ENCODE results near the gene SPATA17. TPM values are rescaled to one million over a fixed set of nuclear protein-coding genes. Genes with fewer than 3 reads are reported as not detected.

SPATA17 gene
- total RNA-seq, 4 donors from 2014 or later: 0.07 to 0.49 TPM; not detected in 2

- intact Hi-C loops (cut with DNase I; ENCODE audit: low total_unique reads) (no loop called here), in situ Hi-C loops (cut with MboI; ENCODE audit: low sequenced_read_pairs in 4 of 4) (no loop called here)
- Histone ChIP-seq H3K9me3 (no peaks in the 10 kb centered on the region), H3K27me3 (no peaks in the 10 kb centered on the region), H3K4me3 (no peak overlapping the region), H3K27ac (no peak overlapping the region), H3K4me1 (no peaks in the 10 kb centered on the region), H3K36me3 (no peaks in the 10 kb centered on the region)
- no peak for ATAC-seq
- no peak for DNase-seq
- no peak for TF ChIP-seq POLR2A (IDR thresholded peaks at IDR 0.05)
- no peak for TF ChIP-seq CTCF (IDR thresholded peaks at IDR 0.05 in 4 of 5, conservative IDR thresholded peaks at IDR 0.05 in 1 of 5)
Observed at GRCh38 chr1:217846733-217847132, 215.6 kb downstream of the SPATA17 start.

GRCh38 chr1:217847643-217848042, 216.5 kb downstream of the SPATA17 start:
- Histone ChIP-seq H3K36me3 (no peaks in the 10 kb centered on the region), H3K27me3 (no peaks in the 10 kb centered on the region), H3K4me1 (no peaks in the 10 kb centered on the region), H3K9me3 (no peaks in the 10 kb centered on the region), H3K4me3 (no peak overlapping the region), H3K27ac (no peak overlapping the region)
- in situ Hi-C loops (cut with MboI; ENCODE audit: low sequenced_read_pairs in 4 of 4): no loop called here
- no peak for DNase-seq
- no peak for ATAC-seq
- TF ChIP-seq POLR2A (IDR thresholded peaks at IDR 0.05) (no peak), CTCF (IDR thresholded peaks at IDR 0.05 in 4 of 5, conservative IDR thresholded peaks at IDR 0.05 in 1 of 5) (no peak)
- intact Hi-C loops (cut with DNase I; ENCODE audit: low total_unique reads): no loop called here

GRCh38 chr1:217856342-217857034, 225.3 kb downstream of the SPATA17 start:
- no peak for TF ChIP-seq CTCF (IDR thresholded peaks at IDR 0.05 in 4 of 5, conservative IDR thresholded peaks at IDR 0.05 in 1 of 5)
- no peak for TF ChIP-seq POLR2A (IDR thresholded peaks at IDR 0.05)
- Histone ChIP-seq H3K27ac (no peak overlapping the region), H3K36me3 (no peaks in the 10 kb centered on the region), H3K4me3 (no peak overlapping the region), H3K4me1 (no peaks in the 10 kb centered on the region), H3K9me3 (no peaks in the 10 kb centered on the region), H3K27me3 (no peaks in the 10 kb centered on the region)
- DNase-seq (no peak), ATAC-seq (no peak)
- intact Hi-C loops (cut with DNase I; ENCODE audit: low total_unique reads) (no loop called here), in situ Hi-C loops (cut with MboI; ENCODE audit: low sequenced_read_pairs in 4 of 4) (no loop called here)

- H3K4me3 ChIP-seq: no peak overlapping the region
- H3K27ac ChIP-seq: no peak overlapping the region
- DNase-seq: no peak
- no peak for ATAC-seq
- intact Hi-C loops (cut with DNase I; ENCODE audit: low total_unique reads): no loop called here
- no peaks in the 10 kb centered on the region for H3K36me3 ChIP-seq
- no peaks in the 10 kb centered on the region for H3K4me1 ChIP-seq
- no peaks in the 10 kb centered on the region for H3K9me3 ChIP-seq
- no peaks in the 10 kb centered on the region for H3K27me3 ChIP-seq
- TF ChIP-seq POLR2A (IDR thresholded peaks at IDR 0.05): no peak
- no peak for TF ChIP-seq CTCF (IDR thresholded peaks at IDR 0.05 in 4 of 5, conservative IDR thresholded peaks at IDR 0.05 in 1 of 5)
- in situ Hi-C loops (cut with MboI; ENCODE audit: low sequenced_read_pairs in 4 of 4): no loop called here
Observed at GRCh38 chr1:217857061-217857460, 225.9 kb downstream of the SPATA17 start.

- no peaks in the 10 kb centered on the region for H3K9me3 ChIP-seq
- H3K27me3 ChIP-seq: no peaks in the 10 kb centered on the region
- H3K4me1 ChIP-seq: no peaks in the 10 kb centered on the region
- in situ Hi-C loops (cut with MboI; ENCODE audit: low sequenced_read_pairs in 4 of 4): no loop called here
- no peak for TF ChIP-seq CTCF (IDR thresholded peaks at IDR 0.05 in 4 of 5, conservative IDR thresholded peaks at IDR 0.05 in 1 of 5)
- no peak for TF ChIP-seq POLR2A (IDR thresholded peaks at IDR 0.05)
- DNase-seq (no peak), ATAC-seq (no peak)
- no peak overlapping the region for H3K27ac ChIP-seq
- intact Hi-C loops (cut with DNase I; ENCODE audit: low total_unique reads): no loop called here
- no peaks in the 10 kb centered on the region for H3K36me3 ChIP-seq
- H3K4me3 ChIP-seq: no peak overlapping the region
Observed at GRCh38 chr1:217861658-217862057, 230.5 kb downstream of the SPATA17 start.
